Measurements from ENCODE around the gene RPS27.
A peak's percentile ranks its signal among the peaks of the same experiment; 100 is the strongest.

RPS27 gene

GRCh38 chr1:153956997-153957715 is 33.4 kb upstream of the RPS27 start:
- Histone ChIP-seq H3K27me3 (ENCODE audit: insufficient read depth, insufficient read length) (no peaks in the 10 kb centered on the region), H3K9me3 (ENCODE audit: insufficient read depth, low read length) (no peaks in the 10 kb centered on the region), H3K9ac (ENCODE audit: insufficient read length, low read depth) (peak overlapping the region; percentile 98), H3K4me1 (ENCODE audit: insufficient read depth, insufficient read length) (peaks cover 24% of the 10 kb centered on the region), H3K36me3 (ENCODE audit: insufficient read depth, insufficient read length, low read length) (peaks cover 63% of the 10 kb centered on the region), H3K4me3 (ENCODE audit: insufficient read length, low read depth) (peak overlapping the region; percentile 99)
- TF ChIP-seq SUZ12 (IDR thresholded peaks at IDR 0.05; ENCODE audit: extremely low read depth, insufficient read depth, insufficient read length) (no peak), YY1 (IDR thresholded peaks at IDR 0.05; ENCODE audit: insufficient read depth, insufficient read length) (no peak), ZNF274 (IDR thresholded peaks at IDR 0.05; ENCODE audit: low read depth, low read length) (no peak)
- DNase-seq (ENCODE audit: low read depth, low spot score), result no peak

GRCh38 chr1:153957744-153958110 is 32.8 kb upstream of the RPS27 start:
- TF ChIP-seq SUZ12 (IDR thresholded peaks at IDR 0.05; ENCODE audit: extremely low read depth, insufficient read depth, insufficient read length), result no peak
- no peak for TF ChIP-seq YY1 (IDR thresholded peaks at IDR 0.05; ENCODE audit: insufficient read depth, insufficient read length)
- no peak for TF ChIP-seq ZNF274 (IDR thresholded peaks at IDR 0.05; ENCODE audit: low read depth, low read length)
- DNase-seq (ENCODE audit: low read depth, low spot score), result no peak
- Histone ChIP-seq H3K9ac (ENCODE audit: insufficient read length, low read depth) (peak overlapping the region; percentile 98), H3K9me3 (ENCODE audit: insufficient read depth, low read length) (no peaks in the 10 kb centered on the region), H3K27me3 (ENCODE audit: insufficient read depth, insufficient read length) (no peaks in the 10 kb centered on the region), H3K36me3 (ENCODE audit: insufficient read depth, insufficient read length, low read length) (peaks cover 60% of the 10 kb centered on the region), H3K4me3 (ENCODE audit: insufficient read length, low read depth) (peak overlapping the region; percentile 99), H3K4me1 (ENCODE audit: insufficient read depth, insufficient read length) (peaks cover 27% of the 10 kb centered on the region)

GRCh38 chr1:153958111-153958960 is 32.2 kb upstream of the RPS27 start, which contains the start of gene CRTC2:
TSS of gene CRTC2 (minus strand) at chr1:153958612. CDS start at chr1:153958497, 115 bp downstream.
- Histone ChIP-seq H3K4me3 (ENCODE audit: insufficient read length, low read depth) (peak within 1 kb of the TSS; percentile 99), H3K36me3 (ENCODE audit: insufficient read depth, insufficient read length, low read length) (peaks cover 56% of the 10 kb centered on the region), H3K27me3 (ENCODE audit: insufficient read depth, insufficient read length) (no peaks in the 10 kb centered on the region), H3K9ac (ENCODE audit: insufficient read length, low read depth) (peak within 1 kb of the TSS; percentile 98), H3K4me1 (ENCODE audit: insufficient read depth, insufficient read length) (peaks cover 27% of the 10 kb centered on the region), H3K9me3 (ENCODE audit: insufficient read depth, low read length) (no peaks in the 10 kb centered on the region)
- peak; percentile 100 for DNase-seq (ENCODE audit: low read depth, low spot score)
- TF ChIP-seq YY1 (IDR thresholded peaks at IDR 0.05; ENCODE audit: insufficient read depth, insufficient read length) (peak; percentile 2), ZNF274 (IDR thresholded peaks at IDR 0.05; ENCODE audit: low read depth, low read length) (no peak)

GRCh38 chr1:153958961-153959260 is 31.7 kb upstream of the RPS27 start:
- no peaks in the 10 kb centered on the region for H3K27me3 ChIP-seq (ENCODE audit: insufficient read depth, insufficient read length)
- H3K4me1 ChIP-seq (ENCODE audit: insufficient read depth, insufficient read length), result peaks cover 27% of the 10 kb centered on the region
- H3K9ac ChIP-seq (ENCODE audit: insufficient read length, low read depth), result no peak overlapping the region
- no peak for DNase-seq (ENCODE audit: low read depth, low spot score)
- H3K4me3 ChIP-seq (ENCODE audit: insufficient read length, low read depth), result no peak overlapping the region
- TF ChIP-seq SUZ12 (IDR thresholded peaks at IDR 0.05; ENCODE audit: extremely low read depth, insufficient read depth, insufficient read length), result no peak
- TF ChIP-seq ZNF274 (IDR thresholded peaks at IDR 0.05; ENCODE audit: low read depth, low read length), result no peak
- no peak for TF ChIP-seq YY1 (IDR thresholded peaks at IDR 0.05; ENCODE audit: insufficient read depth, insufficient read length)
- H3K9me3 ChIP-seq (ENCODE audit: insufficient read depth, low read length), result no peaks in the 10 kb centered on the region
- peaks cover 50% of the 10 kb centered on the region for H3K36me3 ChIP-seq (ENCODE audit: insufficient read depth, insufficient read length, low read length)

GRCh38 chr1:153959454-153959853 is 31.1 kb upstream of the RPS27 start:
- no peaks in the 10 kb centered on the region for H3K9me3 ChIP-seq (ENCODE audit: insufficient read depth, low read length)
- DNase-seq (ENCODE audit: low read depth, low spot score), result no peak
- H3K36me3 ChIP-seq (ENCODE audit: insufficient read depth, insufficient read length, low read length), result peaks cover 45% of the 10 kb centered on the region
- TF ChIP-seq SUZ12 (IDR thresholded peaks at IDR 0.05; ENCODE audit: extremely low read depth, insufficient read depth, insufficient read length), result no peak
- no peak for TF ChIP-seq YY1 (IDR thresholded peaks at IDR 0.05; ENCODE audit: insufficient read depth, insufficient read length)
- TF ChIP-seq ZNF274 (IDR thresholded peaks at IDR 0.05; ENCODE audit: low read depth, low read length), result no peak
- H3K4me3 ChIP-seq (ENCODE audit: insufficient read length, low read depth), result no peak overlapping the region
- H3K9ac ChIP-seq (ENCODE audit: insufficient read length, low read depth), result no peak overlapping the region
- H3K27me3 ChIP-seq (ENCODE audit: insufficient read depth, insufficient read length), result no peaks in the 10 kb centered on the region
- peaks cover 27% of the 10 kb centered on the region for H3K4me1 ChIP-seq (ENCODE audit: insufficient read depth, insufficient read length)

GRCh38 chr1:153960206-153960605 is 30.4 kb upstream of the RPS27 start:
- Histone ChIP-seq H3K9me3 (ENCODE audit: insufficient read depth, low read length) (no peaks in the 10 kb centered on the region), H3K27me3 (ENCODE audit: insufficient read depth, insufficient read length) (no peaks in the 10 kb centered on the region), H3K9ac (ENCODE audit: insufficient read length, low read depth) (peak overlapping the region; percentile 52), H3K36me3 (ENCODE audit: insufficient read depth, insufficient read length, low read length) (peaks cover 38% of the 10 kb centered on the region), H3K4me1 (ENCODE audit: insufficient read depth, insufficient read length) (peaks cover 23% of the 10 kb centered on the region), H3K4me3 (ENCODE audit: insufficient read length, low read depth) (no peak overlapping the region)
- DNase-seq (ENCODE audit: low read depth, low spot score), result no peak
- TF ChIP-seq YY1 (IDR thresholded peaks at IDR 0.05; ENCODE audit: insufficient read depth, insufficient read length), result no peak
- TF ChIP-seq SUZ12 (IDR thresholded peaks at IDR 0.05; ENCODE audit: extremely low read depth, insufficient read depth, insufficient read length), result no peak
- TF ChIP-seq ZNF274 (IDR thresholded peaks at IDR 0.05; ENCODE audit: low read depth, low read length), result no peak

- DNase-seq (ENCODE audit: low read depth, low spot score), result no peak
- peaks cover 42% of the 10 kb centered on the region for H3K36me3 ChIP-seq (ENCODE audit: insufficient read depth, insufficient read length, low read length)
- H3K4me1 ChIP-seq (ENCODE audit: insufficient read depth, insufficient read length), result peaks cover 17% of the 10 kb centered on the region
- peak overlapping the region; percentile 99 for H3K9ac ChIP-seq (ENCODE audit: insufficient read length, low read depth)
- TF ChIP-seq ZNF274 (IDR thresholded peaks at IDR 0.05; ENCODE audit: low read depth, low read length) (no peak), YY1 (IDR thresholded peaks at IDR 0.05; ENCODE audit: insufficient read depth, insufficient read length) (no peak), SUZ12 (IDR thresholded peaks at IDR 0.05; ENCODE audit: extremely low read depth, insufficient read depth, insufficient read length) (no peak)
- no peaks in the 10 kb centered on the region for H3K9me3 ChIP-seq (ENCODE audit: insufficient read depth, low read length)
- H3K27me3 ChIP-seq (ENCODE audit: insufficient read depth, insufficient read length), result no peaks in the 10 kb centered on the region
- peak overlapping the region; percentile 97 for H3K4me3 ChIP-seq (ENCODE audit: insufficient read length, low read depth)
These were observed 29.1 kb upstream of the RPS27 start for GRCh38 chr1:153961421-153961820.

Measured in NT2/D1 (cell line).